Measurements from ENCODE around the gene ARF6.

DNA sequence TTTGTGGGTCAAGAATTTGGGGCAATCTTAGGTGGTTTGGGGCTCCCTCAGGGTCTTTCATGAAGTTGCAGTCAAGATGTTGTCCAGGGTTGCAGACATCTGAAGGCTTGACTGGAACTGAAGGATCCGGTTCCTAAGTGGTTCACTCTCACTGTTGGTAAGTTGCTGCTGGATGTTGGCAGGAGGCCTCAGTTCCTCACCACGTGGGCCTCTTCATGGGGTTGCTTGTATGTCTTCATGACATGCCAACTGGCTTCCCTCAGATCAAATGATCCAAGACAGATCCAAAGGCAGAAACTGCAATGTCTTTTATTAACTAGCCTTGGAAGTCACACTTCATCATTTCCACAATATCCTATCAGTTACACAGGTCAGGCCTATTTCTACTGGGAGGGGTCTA lies 49.2 kb downstream of the ARF6 start:
- TF ChIP-seq EZH2 (IDR thresholded peaks at IDR 0.05) (no peak), POLR2AphosphoS5 (IDR thresholded peaks at IDR 0.05; ENCODE audit: borderline replicate concordance, low read depth, low read length) (no peak), FOXP2 (optimal IDR thresholded peaks at IDR 0.05; ENCODE audit: control extremely low read depth, extremely low read length, insufficient read depth) (no peak)
